ENCODE data around the gene CRACDL. TPM values are rescaled to one million over a fixed set of nuclear protein-coding genes. Genes with fewer than 3 reads are reported as not detected.

Gene CRACDL
- total RNA-seq, 6 experiments from 2014 or later = not detected

- H3K36me3 Mint-ChIP-seq (ENCODE audit: low read depth) = no peaks in the 10 kb centered on the region
- no peaks in the 10 kb centered on the region for H3K4me1 Mint-ChIP-seq (ENCODE audit: low read depth)
- H3K27me3 Mint-ChIP-seq (ENCODE audit: insufficient read depth) = peaks cover 22% of the 10 kb centered on the region
- TF ChIP-seq, protein P1, sequence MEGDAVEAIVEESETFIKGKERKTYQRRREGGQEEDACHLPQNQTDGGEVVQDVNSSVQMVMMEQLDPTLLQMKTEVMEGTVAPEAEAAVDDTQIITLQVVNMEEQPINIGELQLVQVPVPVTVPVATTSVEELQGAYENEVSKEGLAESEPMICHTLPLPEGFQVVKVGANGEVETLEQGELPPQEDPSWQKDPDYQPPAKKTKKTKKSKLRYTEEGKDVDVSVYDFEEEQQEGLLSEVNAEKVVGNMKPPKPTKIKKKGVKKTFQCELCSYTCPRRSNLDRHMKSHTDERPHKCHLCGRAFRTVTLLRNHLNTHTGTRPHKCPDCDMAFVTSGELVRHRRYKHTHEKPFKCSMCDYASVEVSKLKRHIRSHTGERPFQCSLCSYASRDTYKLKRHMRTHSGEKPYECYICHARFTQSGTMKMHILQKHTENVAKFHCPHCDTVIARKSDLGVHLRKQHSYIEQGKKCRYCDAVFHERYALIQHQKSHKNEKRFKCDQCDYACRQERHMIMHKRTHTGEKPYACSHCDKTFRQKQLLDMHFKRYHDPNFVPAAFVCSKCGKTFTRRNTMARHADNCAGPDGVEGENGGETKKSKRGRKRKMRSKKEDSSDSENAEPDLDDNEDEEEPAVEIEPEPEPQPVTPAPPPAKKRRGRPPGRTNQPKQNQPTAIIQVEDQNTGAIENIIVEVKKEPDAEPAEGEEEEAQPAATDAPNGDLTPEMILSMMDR (IDR thresholded peaks at IDR 0.05) = no peak
- H3K4me3 Mint-ChIP-seq = no peak overlapping the region
- no peaks in the 10 kb centered on the region; the same call in 1 of the 2 replicates for H3K9me3 Mint-ChIP-seq
- DNase-seq = no peak
- H3K27ac Mint-ChIP-seq = no peak overlapping the region
These were observed 188.1 kb downstream of the CRACDL start for GRCh38 chr2:98747888-98748287.

- TF ChIP-seq, protein P1 (IDR thresholded peaks at IDR 0.05) = no peak
- H3K4me1 Mint-ChIP-seq (ENCODE audit: low read depth) = no peaks in the 10 kb centered on the region
- no peaks in the 10 kb centered on the region for H3K36me3 Mint-ChIP-seq (ENCODE audit: low read depth)
- H3K4me3 Mint-ChIP-seq = no peak overlapping the region
- peaks cover 18% of the 10 kb centered on the region for H3K27me3 Mint-ChIP-seq (ENCODE audit: insufficient read depth)
- DNase-seq = no peak
- no peak overlapping the region for H3K27ac Mint-ChIP-seq
- H3K9me3 Mint-ChIP-seq = no peaks in the 10 kb centered on the region
These were observed 189.6 kb downstream of the CRACDL start for GRCh38 chr2:98746426-98746825.

GRCh38 chr2:98744595-98744994, 191.4 kb downstream of the CRACDL start:
- Mint-ChIP-seq H3K9me3 (no peaks in the 10 kb centered on the region), H3K4me3 (no peak overlapping the region), H3K36me3 (ENCODE audit: low read depth) (no peaks in the 10 kb centered on the region), H3K27me3 (ENCODE audit: insufficient read depth) (peaks cover 13% of the 10 kb centered on the region), H3K4me1 (ENCODE audit: low read depth) (no peaks in the 10 kb centered on the region), H3K27ac (no peak overlapping the region)
- TF ChIP-seq, protein P1 (IDR thresholded peaks at IDR 0.05) = no peak
- no peak for DNase-seq

Other genes with a start within 250 kb of the CRACDL start
- under 1 TPM in 1 of 6 experiments, not detected in 5; 0.14 TPM for gene MGAT4A, start 205.1 kb downstream of the CRACDL start, total RNA-seq (2021; fragmentation: NEBNext Ultra II Directional; extraction: Animal tissue kit (Norgen Biotek cat#: 25700))
- gene C2orf15, start 205.5 kb upstream of the CRACDL start, total RNA-seq (2021; fragmentation: NEBNext Ultra II Directional; extraction: Animal tissue kit (Norgen Biotek cat#: 25700)) = not detected
- gene TSGA10, start 218.7 kb upstream of the CRACDL start, total RNA-seq (2021; fragmentation: NEBNext Ultra II Directional; extraction: Animal tissue kit (Norgen Biotek cat#: 25700)) = 1 to 10 TPM in 4 of 6 experiments, under 1 TPM in 2; 0.83 to 2.0 (median 1.3) TPM
- gene LIPT1, start 218.7 kb upstream of the CRACDL start, total RNA-seq (2021; fragmentation: NEBNext Ultra II Directional; extraction: Animal tissue kit (Norgen Biotek cat#: 25700)) = 1 to 10 TPM; 2.5 to 3.8 (median 3.3) TPM
- 10 to 100 TPM; 12.5 to 19.5 (median 17.3) TPM for gene MITD1, start 244.8 kb upstream of the CRACDL start, total RNA-seq (2021; fragmentation: NEBNext Ultra II Directional; extraction: Animal tissue kit (Norgen Biotek cat#: 25700))
- gene MRPL30, start 245.0 kb upstream of the CRACDL start, total RNA-seq (2021; fragmentation: NEBNext Ultra II Directional; extraction: Animal tissue kit (Norgen Biotek cat#: 25700)) = 10 to 100 TPM; 25.6 to 31.8 (median 29.6) TPM